Fibroblast of villous mesenchyme (primary cell): ENCODE measurements around the gene LIN9. TPM values are rescaled to one million over a fixed set of nuclear protein-coding genes. Genes with fewer than 3 reads are reported as not detected.

ENCODE experiments used
- DNase-seq: peaks from one replicate; pipeline ENCODE4 v3.0.0-alpha.2; 2010; ENCODE audit warnings: low read depth
- H3K4me3 ChIP-seq: 2 replicates; pipeline ENCODE4 v1.5.1; 2011; ENCODE audit warnings: low read depth, mild to moderate bottlenecking, low read length
- CTCF ChIP-seq: IDR thresholded peaks from 2 replicates; pipeline ENCODE4 v1.5.1; 2012; ENCODE audit warnings: low read depth, mild to moderate bottlenecking, low read length; ENCODE audit not compliant: insufficient read depth
- total RNA-seq: library from RNA; depleted of rRNA; stranded (reverse); fragments of >200 nt; gene quantifications from 2 replicates; pipeline ENCODE4 v1.2.3, GENCODE V29; 2012

Gene LIN9
- total RNA-seq, 1 donor: 5.6 TPM

- DNase-seq: no peak
- H3K4me3 ChIP-seq: no peak overlapping the region
- no peak for TF ChIP-seq CTCF
These were observed 12.1 kb downstream of the LIN9 start for GRCh38 chr1:226296911-226297310.

- DNase-seq: no peak
- H3K4me3 ChIP-seq: no peak overlapping the region
- no peak for TF ChIP-seq CTCF
These were observed 15.4 kb downstream of the LIN9 start for GRCh38 chr1:226293553-226293920.

GRCh38 chr1:226292874-226293552 is 16.0 kb downstream of the LIN9 start:
- no peak for DNase-seq
- no peak for TF ChIP-seq CTCF
- no peak overlapping the region for H3K4me3 ChIP-seq

GRCh38 chr1:226287587-226287986 is 21.4 kb downstream of the LIN9 start:
- no peak overlapping the region for H3K4me3 ChIP-seq
- TF ChIP-seq CTCF: no peak
- peak; percentile 48 for DNase-seq

- H3K4me3 ChIP-seq: no peak overlapping the region
- DNase-seq: no peak
- no peak for TF ChIP-seq CTCF
These were observed 27.9 kb downstream of the LIN9 start for GRCh38 chr1:226281058-226281457.

- no peak for TF ChIP-seq CTCF
- H3K4me3 ChIP-seq: no peak overlapping the region
- no peak for DNase-seq
These were observed 29.5 kb downstream of the LIN9 start for GRCh38 chr1:226279498-226279897.

GRCh38 chr1:226277897-226278296 is 31.1 kb downstream of the LIN9 start:
- no peak for TF ChIP-seq CTCF
- H3K4me3 ChIP-seq: no peak overlapping the region
- no peak for DNase-seq
